Lower lobe of right lung (tissue), 2 donors: Measurements from ENCODE around the gene CEP20. TPM values are rescaled to one million over a fixed set of nuclear protein-coding genes. Genes with fewer than 3 reads are reported as not detected.
"Not testable (repeated sequence)": the region's sequence is repeated elsewhere in the genome, so short reads cannot be mapped to it uniquely, and the experiment has no call there.

Source experiments
- ATAC-seq, 2 donors: fragments of 200-7000 bp; cut with Tn5 transposase; one replicate each; pipeline ENCODE4 v1.9.1; 2020 to 2022; ENCODE audit warnings: mild to moderate bottlenecking in 2 of 2, moderate library complexity in 2 of 2
- DNase-seq: peaks from one replicate; pipeline ENCODE4 v3.0.0-alpha.2; 2020
- H3K27ac ChIP-seq: fragments of 200-600 bp; one replicate; pipeline ENCODE4 v1.8.0; 2022
- H3K27me3 ChIP-seq: fragments of 200-600 bp; one replicate; pipeline ENCODE4 v1.8.0; 2022; ENCODE audit warnings: low read depth
- H3K36me3 ChIP-seq: fragments of 200-600 bp; one replicate; pipeline ENCODE4 v1.8.0; 2022; ENCODE audit warnings: mild to moderate bottlenecking
- H3K4me1 ChIP-seq: fragments of 200-600 bp; one replicate; pipeline ENCODE4 v1.8.0; 2022
- H3K4me3 ChIP-seq: fragments of 200-600 bp; one replicate; pipeline ENCODE4 v1.8.0; 2022; ENCODE audit warnings: mild to moderate bottlenecking
- H3K9me3 ChIP-seq: fragments of 200-600 bp; one replicate; pipeline ENCODE4 v1.8.0; 2022
- intact Hi-C: fragments of 100-400 bp; cut with DNase I; formaldehyde crosslinking; loops from one replicate; pipeline ENCODE4 v1.11.0; 2022
- long read RNA-seq: library from polyadenylated mRNA; unstranded; transcript quantifications from one replicate; pipeline ENCODE4 v2.0.0, GENCODE V29; 2021
- total RNA-seq: library from RNA; stranded (reverse); fragmentation: NEBNext Ultra II Directional; extraction: Animal tissue kit (Norgen Biotek cat#: 25700); gene quantifications from one replicate; pipeline ENCODE4 v1.2.1, GENCODE V29; 2021
- TF ChIP-seq, protein P1 (sequence below): fragments of 200-600 bp; IDR thresholded peaks from one replicate; pipeline ENCODE4 v1.8.0; 2022; ENCODE audit warnings: antibody characterized with exemption, mild to moderate bottlenecking
- donor health status: DM: no; HTN: yes; CAD: no; lungs with severe emphysema.

Gene CEP20
- total RNA-seq = 24.1 TPM
- long read RNA-seq, transcript FOPNL-201 (5 exons, 2,275 nt) = major isoform, 55 of 74 reads
- long read RNA-seq, partial matches to known transcripts = 1 of 74 reads
- long read RNA-seq, other reads (novel, unspliced or antisense) = 11 of 74 reads

DNA sequence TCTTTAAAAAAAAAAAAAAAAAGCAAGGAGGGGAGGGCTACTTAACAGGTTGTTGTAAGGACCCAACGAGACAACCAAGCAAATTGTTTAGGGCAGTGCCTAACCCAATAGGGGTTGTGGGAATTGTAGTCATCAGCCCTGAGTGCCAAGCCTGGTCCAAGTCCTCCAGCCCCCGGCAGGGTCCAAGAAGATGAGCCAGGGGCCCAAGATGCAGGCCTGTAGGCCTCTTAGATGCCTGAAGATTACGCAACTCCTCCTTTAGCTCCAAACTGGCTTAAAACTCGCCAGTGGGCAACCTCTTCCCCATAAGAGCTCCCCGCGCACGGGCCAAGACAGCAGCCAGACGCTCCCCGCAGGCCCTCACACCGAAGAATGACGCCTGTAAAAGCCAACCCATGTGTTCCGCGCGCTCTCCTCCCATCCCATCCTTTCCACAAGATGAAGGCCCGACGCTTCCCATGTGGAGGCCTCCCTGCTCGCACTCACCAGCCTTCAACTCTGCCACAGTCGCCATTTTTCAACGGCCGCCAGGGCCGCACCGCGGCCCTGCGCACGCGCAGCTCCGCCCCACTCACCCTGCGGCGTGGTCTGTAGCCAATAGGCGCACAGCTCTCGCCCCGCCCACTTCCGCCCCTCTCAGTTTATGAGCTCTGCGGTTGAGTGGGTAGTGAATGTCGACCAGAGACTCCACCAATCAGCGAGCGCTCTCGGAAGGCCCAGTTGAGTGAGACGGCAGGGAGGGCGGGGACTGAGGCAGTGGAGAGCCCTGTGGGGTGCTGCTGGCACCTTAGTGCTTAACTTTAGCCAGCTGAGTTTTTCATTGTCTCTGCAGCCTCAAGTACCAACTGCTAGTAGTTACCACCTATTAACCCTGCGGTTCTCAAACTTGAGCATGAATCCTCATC is at the start of gene CEP20:
Gene CEP20, minus strand, starts transcription at position 532 of the 905 bp plus-strand sequence. Its CDS starts 18 bp downstream, at position 514.
- TF ChIP-seq, protein P1, sequence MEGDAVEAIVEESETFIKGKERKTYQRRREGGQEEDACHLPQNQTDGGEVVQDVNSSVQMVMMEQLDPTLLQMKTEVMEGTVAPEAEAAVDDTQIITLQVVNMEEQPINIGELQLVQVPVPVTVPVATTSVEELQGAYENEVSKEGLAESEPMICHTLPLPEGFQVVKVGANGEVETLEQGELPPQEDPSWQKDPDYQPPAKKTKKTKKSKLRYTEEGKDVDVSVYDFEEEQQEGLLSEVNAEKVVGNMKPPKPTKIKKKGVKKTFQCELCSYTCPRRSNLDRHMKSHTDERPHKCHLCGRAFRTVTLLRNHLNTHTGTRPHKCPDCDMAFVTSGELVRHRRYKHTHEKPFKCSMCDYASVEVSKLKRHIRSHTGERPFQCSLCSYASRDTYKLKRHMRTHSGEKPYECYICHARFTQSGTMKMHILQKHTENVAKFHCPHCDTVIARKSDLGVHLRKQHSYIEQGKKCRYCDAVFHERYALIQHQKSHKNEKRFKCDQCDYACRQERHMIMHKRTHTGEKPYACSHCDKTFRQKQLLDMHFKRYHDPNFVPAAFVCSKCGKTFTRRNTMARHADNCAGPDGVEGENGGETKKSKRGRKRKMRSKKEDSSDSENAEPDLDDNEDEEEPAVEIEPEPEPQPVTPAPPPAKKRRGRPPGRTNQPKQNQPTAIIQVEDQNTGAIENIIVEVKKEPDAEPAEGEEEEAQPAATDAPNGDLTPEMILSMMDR = no peak
- Histone ChIP-seq H3K27ac (peak within 1 kb of the TSS; percentile 92), H3K4me1 (peaks cover 30% of the 10 kb centered on the region), H3K4me3 (peak within 1 kb of the TSS; percentile 91), H3K9me3 (no peaks in the 10 kb centered on the region), H3K27me3 (no peaks in the 10 kb centered on the region), H3K36me3 (peaks cover 9% of the 10 kb centered on the region)
- intact Hi-C loops = no loop called here
- ATAC-seq (peak; percentile 100), DNase-seq (peak; percentile 100)

DNA sequence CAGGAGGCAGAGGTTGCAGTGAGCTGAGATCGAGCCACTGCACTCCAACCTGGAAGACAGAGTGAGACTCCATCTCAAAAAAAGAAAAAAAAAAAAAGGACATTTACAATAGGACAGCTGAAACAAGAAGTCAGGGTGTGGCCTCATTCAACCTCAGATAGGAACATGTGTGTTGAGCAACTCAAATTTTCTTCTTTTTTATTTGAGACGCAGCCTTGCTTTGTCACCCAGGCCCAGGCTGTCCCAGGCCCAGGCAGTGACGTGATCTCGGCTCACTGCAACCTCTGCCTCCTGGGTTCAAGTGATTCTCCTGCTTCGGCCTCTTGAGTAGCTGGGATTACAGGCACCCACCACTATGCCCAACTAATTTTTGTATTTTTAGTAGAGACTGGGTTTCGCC is 48.4 kb upstream of the CEP20 start:
- DNase-seq, H3K4me1 ChIP-seq, H3K27me3 ChIP-seq, H3K27ac ChIP-seq, H3K36me3 ChIP-seq, H3K9me3 ChIP-seq, intact Hi-C loops, H3K4me3 ChIP-seq: not testable (repeated sequence)
- ATAC-seq = peak; percentile 54 to 55

DNA sequence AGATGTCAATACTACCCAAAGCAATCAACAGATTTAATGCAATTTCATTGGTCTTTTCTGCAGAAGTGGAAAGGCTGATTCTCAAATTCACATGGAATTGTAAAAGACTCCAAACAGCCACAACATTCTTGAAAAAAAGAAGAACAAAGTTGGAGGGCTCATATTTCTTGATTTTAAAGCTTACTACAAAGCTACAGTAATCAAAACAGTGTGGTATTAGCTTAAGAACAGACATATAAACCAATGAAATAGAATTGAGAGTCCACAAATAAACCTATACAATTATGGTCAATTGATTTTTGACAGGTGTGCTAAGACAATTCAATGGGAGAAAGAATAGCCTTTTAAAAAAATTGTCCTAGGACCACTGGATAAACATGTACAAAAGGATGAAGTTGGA is 46.6 kb upstream of the CEP20 start:
- intact Hi-C loops = no loop called here
- TF ChIP-seq, protein P1 = no peak
- DNase-seq (no peak), ATAC-seq (no peak)
- H3K4me1 ChIP-seq = no peaks in the 10 kb centered on the region
- no peaks in the 10 kb centered on the region for H3K27me3 ChIP-seq
- H3K36me3 ChIP-seq = no peaks in the 10 kb centered on the region
- H3K4me3 ChIP-seq = no peak overlapping the region
- no peak overlapping the region for H3K27ac ChIP-seq
- no peaks in the 10 kb centered on the region for H3K9me3 ChIP-seq

DNA sequence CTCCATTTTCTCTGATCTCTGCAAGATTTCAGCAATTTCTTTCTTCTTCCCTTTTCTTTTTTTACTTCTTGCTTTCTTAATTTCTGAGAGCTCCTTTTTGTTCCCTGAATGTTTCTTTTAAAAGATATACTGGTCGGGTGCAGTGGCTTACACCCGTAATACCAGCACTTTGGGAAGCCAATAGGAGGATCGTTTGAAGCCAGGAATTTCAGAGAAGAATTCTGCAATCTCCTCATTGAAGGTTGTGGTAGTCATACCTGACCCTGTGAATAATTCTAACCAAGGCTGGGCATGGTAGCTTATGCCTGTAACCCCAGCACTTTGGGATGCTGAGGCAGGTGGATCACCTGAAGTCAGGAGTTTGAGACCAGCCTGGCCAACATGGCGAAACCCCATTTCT is 45.4 kb upstream of the CEP20 start:
- Histone ChIP-seq H3K36me3 (no peaks in the 10 kb centered on the region), H3K27ac (no peak overlapping the region), H3K4me1 (no peaks in the 10 kb centered on the region), H3K4me3 (no peak overlapping the region), H3K9me3 (no peaks in the 10 kb centered on the region), H3K27me3 (no peaks in the 10 kb centered on the region)
- TF ChIP-seq, protein P1 = no peak
- DNase-seq (no peak), ATAC-seq (no peak)
- intact Hi-C loops = no loop called here

DNA sequence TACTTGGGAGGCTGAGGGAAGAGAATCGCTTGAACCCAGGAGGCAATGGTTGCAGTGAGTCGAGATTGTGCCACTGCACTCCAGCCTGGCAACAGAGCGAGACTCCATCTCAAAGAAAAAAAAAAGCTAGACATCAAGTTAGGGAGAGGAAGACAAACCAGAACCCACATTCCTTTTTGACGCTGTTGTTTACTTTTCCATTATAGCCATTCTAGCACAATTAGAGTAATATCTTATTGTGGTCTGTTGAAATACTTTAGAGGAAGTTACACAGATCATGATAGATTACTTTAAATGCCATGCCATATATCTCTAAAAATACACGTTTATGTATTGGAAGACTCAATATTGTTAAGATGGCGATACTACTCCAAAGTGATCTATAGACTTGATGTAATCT is 44.5 kb upstream of the CEP20 start:
- Histone ChIP-seq H3K36me3 (no peaks in the 10 kb centered on the region), H3K4me3 (no peak overlapping the region), H3K9me3 (no peaks in the 10 kb centered on the region), H3K27ac (no peak overlapping the region), H3K27me3 (no peaks in the 10 kb centered on the region), H3K4me1 (no peaks in the 10 kb centered on the region)
- intact Hi-C loops = no loop called here
- TF ChIP-seq, protein P1 = no peak
- ATAC-seq (no peak), DNase-seq (no peak)
